GM23338 (cell line): ENCODE measurements around the gene CATSPERE. TPM values are rescaled to one million over a fixed set of nuclear protein-coding genes. Genes with fewer than 3 reads are reported as not detected.

Source experiments
- ATAC-seq: fragments of 200-7000 bp; cut with Tn5 transposase; 3 replicates; pipeline ENCODE4 v1.9.1; 2020
- DNase-seq: peaks from one replicate; pipeline ENCODE4 v3.0.0-alpha.2; 2015; ENCODE audit warnings: low spot score
- H2AFZ ChIP-seq: fragments of 200-600 bp; sonication (generic); 2 replicates; pipeline ENCODE4 v1.8.0; 2016; ENCODE audit warnings: antibody characterized with exemption, mild to moderate bottlenecking, moderate library complexity
- H3F3A ChIP-seq: fragments of 200-600 bp; sonication (generic); replicated peaks from 2 replicates; pipeline ENCODE4 v1.8.0; 2017; ENCODE audit warnings: antibody characterized with exemption, mixed run types, low read depth
- H3K27ac ChIP-seq: fragments of 200-600 bp; sonication (generic); 2 replicates; pipeline ENCODE4 v1.6.1; 2016; ENCODE audit warnings: low read depth
- H3K27me3 ChIP-seq: fragments of 200-600 bp; sonication (generic); 2 replicates; pipeline ENCODE4 v1.8.0; 2016; ENCODE audit warnings: mild to moderate bottlenecking, mixed run types, moderate library complexity; ENCODE audit not compliant: insufficient read depth
- H3K36me3 ChIP-seq: fragments of 200-600 bp; sonication (generic); 2 replicates; pipeline ENCODE4 v1.8.0; 2016; ENCODE audit warnings: mild to moderate bottlenecking; ENCODE audit not compliant: insufficient read depth
- H3K4me1 ChIP-seq: fragments of 200-600 bp; sonication (generic); 2 replicates; pipeline ENCODE4 v1.8.0; 2016; ENCODE audit warnings: mild to moderate bottlenecking, moderate library complexity; ENCODE audit not compliant: insufficient read depth
- H3K4me2 ChIP-seq: fragments of 200-600 bp; sonication (generic); 2 replicates; pipeline ENCODE4 v1.7.1; 2017; ENCODE audit warnings: mixed run types
- H3K4me3 ChIP-seq: fragments of 200-600 bp; sonication (generic); 2 replicates; pipeline ENCODE4 v1.6.1; 2016; ENCODE audit warnings: mixed run types
- H3K79me2 ChIP-seq: fragments of 200-600 bp; sonication (generic); replicated peaks from 2 replicates; pipeline ENCODE4 v1.8.0; 2017; ENCODE audit warnings: mild to moderate bottlenecking; ENCODE audit not compliant: insufficient read depth
- H3K9me2 ChIP-seq: fragments of 200-600 bp; sonication (generic); 2 replicates; pipeline ENCODE4 v1.8.0; 2017; ENCODE audit not compliant: insufficient read depth
- H4K20me1 ChIP-seq: fragments of 200-600 bp; sonication (generic); replicated peaks from 2 replicates; pipeline ENCODE4 v1.8.0; 2017; ENCODE audit warnings: mild to moderate bottlenecking; ENCODE audit not compliant: insufficient read depth
- H3K27ac Mint-ChIP-seq: 2 replicates; pipeline ENCODE4 v1.8.0; 2020; ENCODE audit warnings: inconsistent platforms, mild to moderate bottlenecking, moderate library complexity, mixed read lengths
- H3K27me3 Mint-ChIP-seq: 3 replicates; pipeline ENCODE4 v1.8.0; 2022; ENCODE audit warnings: low read depth, mild to moderate bottlenecking, moderate library complexity, mixed read lengths, inconsistent platforms; ENCODE audit not compliant: insufficient read depth, poor library complexity
- H3K36me3 Mint-ChIP-seq: 3 replicates; pipeline ENCODE4 v1.8.0; 2021; ENCODE audit warnings: low read depth, mild to moderate bottlenecking, inconsistent platforms, moderate library complexity, mixed read lengths
- H3K4me1 Mint-ChIP-seq: 3 replicates; pipeline ENCODE4 v1.8.0; 2020; ENCODE audit warnings: mild to moderate bottlenecking, inconsistent platforms, mixed read lengths
- H3K4me3 Mint-ChIP-seq: 3 replicates; pipeline ENCODE4 v1.8.0; 2021; ENCODE audit warnings: moderate library complexity, mild to moderate bottlenecking, inconsistent platforms, mixed read lengths
- H3K9me3 Mint-ChIP-seq: 3 replicates; pipeline ENCODE4 v1.8.0; 2020; ENCODE audit warnings: moderate library complexity, mild to moderate bottlenecking, inconsistent platforms, mixed read lengths
- CREB1 ChIP-seq: fragments of 250-450 bp; sonication (Bioruptor Pico); IDR thresholded peaks from 2 replicates; pipeline ENCODE4 v1.5.0; 2020; ENCODE audit warnings: low read depth, mild to moderate bottlenecking, moderate library complexity
- CTCF ChIP-seq, 2 experiments: fragments of 200-600 bp in 1 of 2; sonication (generic) in 1 of 2; conservative IDR thresholded peaks; 2 replicates each; pipeline versions ENCODE4 v1.5.1 to v1.6.1; 2016 to 2017; ENCODE audit warnings: antibody characterized with exemption in 2 of 2, low read depth in 2 of 2, mild to moderate bottlenecking in 2 of 2, moderate library complexity in 1 of 2
- EZH2 ChIP-seq: fragments of 200-600 bp; sonication (generic); IDR thresholded peaks from one replicate; pipeline ENCODE4 v1.8.0; 2017; ENCODE audit warnings: antibody characterized with exemption, mild to moderate bottlenecking, low read depth; ENCODE audit not compliant: unreplicated experiment
- EZH2phosphoT487 ChIP-seq: fragments of 200-600 bp; sonication (generic); IDR thresholded peaks from one replicate; pipeline ENCODE4 v1.8.1; 2018; ENCODE audit warnings: antibody characterized with exemption; ENCODE audit not compliant: unreplicated experiment
- JUNB ChIP-seq: IDR thresholded peaks from one replicate; pipeline ENCODE4 v1.6.1; 2016; ENCODE audit warnings: antibody characterized with exemption; ENCODE audit not compliant: unreplicated experiment
- NANOG ChIP-seq: IDR thresholded peaks from 2 replicates; pipeline ENCODE4 v1.6.1; 2016; ENCODE audit warnings: antibody characterized with exemption, borderline replicate concordance
- POLR2AphosphoS5 ChIP-seq: IDR thresholded peaks from 2 replicates; pipeline ENCODE4 v1.6.1; 2016; ENCODE audit warnings: antibody characterized with exemption, low read depth
- STAT1 ChIP-seq: IDR thresholded peaks from one replicate; pipeline ENCODE4 v1.6.1; 2016; ENCODE audit warnings: antibody characterized with exemption; ENCODE audit not compliant: unreplicated experiment
- ZNF114 ChIP-seq: fragments of 250-450 bp; sonication (Bioruptor Pico); IDR thresholded peaks from 2 replicates; pipeline ENCODE4 v1.5.0; 2020; ENCODE audit warnings: mild to moderate bottlenecking, moderate library complexity
- ZNF331 ChIP-seq: fragments of 250-450 bp; sonication (Bioruptor Pico); IDR thresholded peaks from 2 replicates; pipeline ENCODE4 v1.5.0; 2020; ENCODE audit warnings: low read depth, mild to moderate bottlenecking, moderate library complexity
- polyA plus RNA-seq: library from polyadenylated mRNA; unstranded; fragments of >200 nt; fragmentation: Nextera tagmentation; extraction: Ambion mirVana; gene quantifications from 2 replicates; pipeline ENCODE4 v1.2.1, GENCODE V29; 2016
- total RNA-seq: library from RNA; depleted of rRNA; stranded (reverse); fragments of >200 nt; shearing (Covaris generic); gene quantifications from 2 replicates; pipeline ENCODE4 v1.2.3, GENCODE V29; 2014
- TF ChIP-seq, protein P1 (sequence below): fragments of 250-450 bp; sonication (Bioruptor Pico); IDR thresholded peaks from 2 replicates; pipeline ENCODE4 v1.5.0; 2020; ENCODE audit warnings: mild to moderate bottlenecking, moderate library complexity
- TF ChIP-seq, protein P2 (sequence below): IDR thresholded peaks from 2 replicates; pipeline ENCODE4 v1.6.1; 2016; ENCODE audit warnings: antibody characterized with exemption
- TF ChIP-seq, protein P3 (sequence below): IDR thresholded peaks from one replicate; pipeline ENCODE4 v1.6.1; 2018; ENCODE audit warnings: antibody characterized with exemption; ENCODE audit not compliant: unreplicated experiment

CATSPERE gene
- total and polyA plus RNA-seq, 2 experiments from 2014 or later, result 0.70 TPM; not detected in 1

DNA sequence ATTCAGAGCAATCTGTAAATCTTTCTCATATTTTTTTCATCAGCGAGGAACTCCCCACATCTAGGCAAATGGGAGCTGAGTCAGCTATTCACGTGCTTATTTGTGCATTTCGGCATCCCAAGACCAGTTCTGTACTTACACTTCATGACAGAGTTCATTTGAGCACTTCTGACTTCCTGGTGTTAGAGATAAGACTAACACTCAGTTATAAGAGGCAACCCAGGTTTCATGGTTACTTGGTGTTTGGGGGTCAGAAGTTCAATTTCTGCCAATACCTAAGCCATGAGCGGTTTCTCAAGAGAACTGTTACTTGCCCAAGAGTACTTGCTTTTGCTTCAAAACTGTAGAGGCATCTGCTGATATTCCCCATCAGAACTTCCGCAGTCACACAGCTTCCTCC, 167.7 kb downstream of the CATSPERE start:
- no peaks in the 10 kb centered on the region for H3K79me2 ChIP-seq
- H3K4me2 ChIP-seq, result no peak overlapping the region
- H3K9me2 ChIP-seq, result peaks cover 3% of the 10 kb centered on the region; the same call in 1 of the 2 replicates
- no peak overlapping the region for H3K4me3 ChIP-seq
- TF ChIP-seq, protein P1, sequence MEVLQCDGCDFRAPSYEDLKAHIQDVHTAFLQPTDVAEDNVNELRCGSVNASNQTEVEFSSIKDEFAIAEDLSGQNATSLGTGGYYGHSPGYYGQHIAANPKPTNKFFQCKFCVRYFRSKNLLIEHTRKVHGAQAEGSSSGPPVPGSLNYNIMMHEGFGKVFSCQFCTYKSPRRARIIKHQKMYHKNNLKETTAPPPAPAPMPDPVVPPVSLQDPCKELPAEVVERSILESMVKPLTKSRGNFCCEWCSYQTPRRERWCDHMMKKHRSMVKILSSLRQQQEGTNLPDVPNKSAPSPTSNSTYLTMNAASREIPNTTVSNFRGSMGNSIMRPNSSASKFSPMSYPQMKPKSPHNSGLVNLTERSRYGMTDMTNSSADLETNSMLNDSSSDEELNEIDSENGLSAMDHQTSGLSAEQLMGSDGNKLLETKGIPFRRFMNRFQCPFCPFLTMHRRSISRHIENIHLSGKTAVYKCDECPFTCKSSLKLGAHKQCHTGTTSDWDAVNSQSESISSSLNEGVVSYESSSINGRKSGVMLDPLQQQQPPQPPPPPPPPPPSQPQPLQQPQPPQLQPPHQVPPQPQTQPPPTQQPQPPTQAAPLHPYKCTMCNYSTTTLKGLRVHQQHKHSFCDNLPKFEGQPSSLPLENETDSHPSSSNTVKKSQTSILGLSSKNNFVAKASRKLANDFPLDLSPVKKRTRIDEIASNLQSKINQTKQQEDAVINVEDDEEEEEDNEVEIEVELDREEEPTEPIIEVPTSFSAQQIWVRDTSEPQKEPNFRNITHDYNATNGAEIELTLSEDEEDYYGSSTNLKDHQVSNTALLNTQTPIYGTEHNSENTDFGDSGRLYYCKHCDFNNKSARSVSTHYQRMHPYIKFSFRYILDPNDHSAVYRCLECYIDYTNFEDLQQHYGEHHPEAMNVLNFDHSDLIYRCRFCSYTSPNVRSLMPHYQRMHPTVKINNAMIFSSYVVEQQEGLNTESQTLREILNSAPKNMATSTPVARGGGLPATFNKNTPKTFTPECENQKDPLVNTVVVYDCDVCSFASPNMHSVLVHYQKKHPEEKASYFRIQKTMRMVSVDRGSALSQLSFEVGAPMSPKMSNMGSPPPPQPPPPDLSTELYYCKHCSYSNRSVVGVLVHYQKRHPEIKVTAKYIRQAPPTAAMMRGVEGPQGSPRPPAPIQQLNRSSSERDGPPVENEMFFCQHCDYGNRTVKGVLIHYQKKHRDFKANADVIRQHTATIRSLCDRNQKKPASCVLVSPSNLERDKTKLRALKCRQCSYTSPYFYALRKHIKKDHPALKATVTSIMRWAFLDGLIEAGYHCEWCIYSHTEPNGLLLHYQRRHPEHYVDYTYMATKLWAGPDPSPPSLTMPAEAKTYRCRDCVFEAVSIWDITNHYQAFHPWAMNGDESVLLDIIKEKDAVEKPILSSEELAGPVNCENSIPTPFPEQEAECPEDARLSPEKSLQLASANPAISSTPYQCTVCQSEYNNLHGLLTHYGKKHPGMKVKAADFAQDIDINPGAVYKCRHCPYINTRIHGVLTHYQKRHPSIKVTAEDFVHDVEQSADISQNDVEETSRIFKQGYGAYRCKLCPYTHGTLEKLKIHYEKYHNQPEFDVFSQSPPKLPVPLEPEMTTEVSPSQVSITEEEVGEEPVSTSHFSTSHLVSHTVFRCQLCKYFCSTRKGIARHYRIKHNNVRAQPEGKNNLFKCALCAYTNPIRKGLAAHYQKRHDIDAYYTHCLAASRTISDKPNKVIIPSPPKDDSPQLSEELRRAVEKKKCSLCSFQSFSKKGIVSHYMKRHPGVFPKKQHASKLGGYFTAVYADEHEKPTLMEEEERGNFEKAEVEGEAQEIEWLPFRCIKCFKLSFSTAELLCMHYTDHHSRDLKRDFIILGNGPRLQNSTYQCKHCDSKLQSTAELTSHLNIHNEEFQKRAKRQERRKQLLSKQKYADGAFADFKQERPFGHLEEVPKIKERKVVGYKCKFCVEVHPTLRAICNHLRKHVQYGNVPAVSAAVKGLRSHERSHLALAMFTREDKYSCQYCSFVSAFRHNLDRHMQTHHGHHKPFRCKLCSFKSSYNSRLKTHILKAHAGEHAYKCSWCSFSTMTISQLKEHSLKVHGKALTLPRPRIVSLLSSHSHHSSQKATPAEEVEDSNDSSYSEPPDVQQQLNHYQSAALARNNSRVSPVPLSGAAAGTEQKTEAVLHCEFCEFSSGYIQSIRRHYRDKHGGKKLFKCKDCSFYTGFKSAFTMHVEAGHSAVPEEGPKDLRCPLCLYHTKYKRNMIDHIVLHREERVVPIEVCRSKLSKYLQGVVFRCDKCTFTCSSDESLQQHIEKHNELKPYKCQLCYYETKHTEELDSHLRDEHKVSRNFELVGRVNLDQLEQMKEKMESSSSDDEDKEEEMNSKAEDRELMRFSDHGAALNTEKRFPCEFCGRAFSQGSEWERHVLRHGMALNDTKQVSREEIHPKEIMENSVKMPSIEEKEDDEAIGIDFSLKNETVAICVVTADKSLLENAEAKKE (CRISPR knock-in tag), result no peak
- no peak for TF ChIP-seq ZNF114 (CRISPR knock-in tag)
- no peak for TF ChIP-seq NANOG
- TF ChIP-seq, protein P2, sequence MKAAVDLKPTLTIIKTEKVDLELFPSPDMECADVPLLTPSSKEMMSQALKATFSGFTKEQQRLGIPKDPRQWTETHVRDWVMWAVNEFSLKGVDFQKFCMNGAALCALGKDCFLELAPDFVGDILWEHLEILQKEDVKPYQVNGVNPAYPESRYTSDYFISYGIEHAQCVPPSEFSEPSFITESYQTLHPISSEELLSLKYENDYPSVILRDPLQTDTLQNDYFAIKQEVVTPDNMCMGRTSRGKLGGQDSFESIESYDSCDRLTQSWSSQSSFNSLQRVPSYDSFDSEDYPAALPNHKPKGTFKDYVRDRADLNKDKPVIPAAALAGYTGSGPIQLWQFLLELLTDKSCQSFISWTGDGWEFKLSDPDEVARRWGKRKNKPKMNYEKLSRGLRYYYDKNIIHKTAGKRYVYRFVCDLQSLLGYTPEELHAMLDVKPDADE, result no peak
- TF ChIP-seq, protein P3, sequence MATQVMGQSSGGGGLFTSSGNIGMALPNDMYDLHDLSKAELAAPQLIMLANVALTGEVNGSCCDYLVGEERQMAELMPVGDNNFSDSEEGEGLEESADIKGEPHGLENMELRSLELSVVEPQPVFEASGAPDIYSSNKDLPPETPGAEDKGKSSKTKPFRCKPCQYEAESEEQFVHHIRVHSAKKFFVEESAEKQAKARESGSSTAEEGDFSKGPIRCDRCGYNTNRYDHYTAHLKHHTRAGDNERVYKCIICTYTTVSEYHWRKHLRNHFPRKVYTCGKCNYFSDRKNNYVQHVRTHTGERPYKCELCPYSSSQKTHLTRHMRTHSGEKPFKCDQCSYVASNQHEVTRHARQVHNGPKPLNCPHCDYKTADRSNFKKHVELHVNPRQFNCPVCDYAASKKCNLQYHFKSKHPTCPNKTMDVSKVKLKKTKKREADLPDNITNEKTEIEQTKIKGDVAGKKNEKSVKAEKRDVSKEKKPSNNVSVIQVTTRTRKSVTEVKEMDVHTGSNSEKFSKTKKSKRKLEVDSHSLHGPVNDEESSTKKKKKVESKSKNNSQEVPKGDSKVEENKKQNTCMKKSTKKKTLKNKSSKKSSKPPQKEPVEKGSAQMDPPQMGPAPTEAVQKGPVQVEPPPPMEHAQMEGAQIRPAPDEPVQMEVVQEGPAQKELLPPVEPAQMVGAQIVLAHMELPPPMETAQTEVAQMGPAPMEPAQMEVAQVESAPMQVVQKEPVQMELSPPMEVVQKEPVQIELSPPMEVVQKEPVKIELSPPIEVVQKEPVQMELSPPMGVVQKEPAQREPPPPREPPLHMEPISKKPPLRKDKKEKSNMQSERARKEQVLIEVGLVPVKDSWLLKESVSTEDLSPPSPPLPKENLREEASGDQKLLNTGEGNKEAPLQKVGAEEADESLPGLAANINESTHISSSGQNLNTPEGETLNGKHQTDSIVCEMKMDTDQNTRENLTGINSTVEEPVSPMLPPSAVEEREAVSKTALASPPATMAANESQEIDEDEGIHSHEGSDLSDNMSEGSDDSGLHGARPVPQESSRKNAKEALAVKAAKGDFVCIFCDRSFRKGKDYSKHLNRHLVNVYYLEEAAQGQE, result no peak
- TF ChIP-seq CREB1 (CRISPR knock-in tag), result no peak
- no peak for TF ChIP-seq EZH2phosphoT487
- no peak for TF ChIP-seq CTCF (conservative IDR thresholded peaks at IDR 0.05; ENCODE audit: low read depth in 2 of 2)
- TF ChIP-seq POLR2AphosphoS5, result no peak
- no peak for TF ChIP-seq STAT1
- no peak for TF ChIP-seq ZNF331 (CRISPR knock-in tag)
- no peak for TF ChIP-seq EZH2
- TF ChIP-seq JUNB, result no peak
- H3K36me3 ChIP-seq, result no peaks in the 10 kb centered on the region
- no peak overlapping the region for H2AFZ ChIP-seq
- H3K4me3 Mint-ChIP-seq, result no peak overlapping the region
- H3K4me1 Mint-ChIP-seq, result no peaks in the 10 kb centered on the region
- H3F3A ChIP-seq, result no peaks in the 10 kb centered on the region
- peaks cover 3% of the 10 kb centered on the region; the same call in 1 of the 3 replicates for H3K36me3 Mint-ChIP-seq
- H4K20me1 ChIP-seq, result no peaks in the 10 kb centered on the region
- no peak for DNase-seq
- no peak overlapping the region for H3K27ac Mint-ChIP-seq
- no peak for ATAC-seq
- H3K27ac ChIP-seq, result no peak overlapping the region
- H3K27me3 ChIP-seq, result no peaks in the 10 kb centered on the region
- H3K4me1 ChIP-seq, result no peaks in the 10 kb centered on the region
- no peaks in the 10 kb centered on the region; the same call in 2 of the 3 replicates for H3K9me3 Mint-ChIP-seq
- no peaks in the 10 kb centered on the region for H3K27me3 Mint-ChIP-seq
